NCI-H2196 (cell line): ENCODE results near the gene ZKSCAN5.
"Not testable (repeated sequence)": the region's sequence is repeated elsewhere in the genome, so short reads cannot be mapped to it uniquely, and the experiment has no call there.

Experiments used
- DNase-seq: peaks from one replicate; lab custom pipeline; 2025; ENCODE audit not compliant: unreplicated experiment; lab: John Stamatoyannopoulos, UW

Gene ZKSCAN5

DNA sequence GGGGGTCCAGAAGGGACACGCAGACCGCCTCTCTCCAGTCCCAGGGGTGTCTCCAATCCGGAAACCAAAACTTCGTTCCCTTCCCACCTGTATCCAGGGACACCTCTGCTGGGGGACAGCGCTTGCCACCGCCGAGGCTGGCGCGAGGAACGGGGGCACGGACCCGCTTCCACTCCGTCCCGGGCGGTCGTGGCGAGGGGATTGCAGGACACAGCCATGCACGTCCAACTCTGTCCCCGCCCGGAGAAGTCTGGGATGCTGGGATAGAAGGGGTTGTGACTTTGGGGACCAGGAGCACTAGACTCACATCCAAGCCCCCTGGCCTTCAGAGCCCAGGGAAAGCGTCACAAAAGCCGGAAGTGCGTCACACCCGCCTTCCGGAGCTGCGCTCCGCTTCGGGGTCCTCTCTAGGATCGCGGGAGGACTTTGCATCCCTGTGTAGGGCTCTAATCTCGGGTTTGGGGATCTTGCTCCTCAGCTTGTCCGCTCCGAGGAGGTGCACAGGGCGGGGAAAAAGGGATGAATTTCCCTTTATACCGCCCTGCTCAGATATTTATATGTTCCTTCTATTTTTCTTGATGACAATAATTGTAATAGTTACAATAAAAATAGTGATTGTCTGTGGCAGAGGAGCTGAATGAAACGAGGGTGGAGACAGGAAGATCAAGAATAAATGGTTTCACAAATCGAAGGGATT, 47.5 kb downstream of the ZKSCAN5 start, which contains the start of gene FAM200A:
Gene FAM200A, minus strand, starts transcription at position 348 of the 697 bp plus-strand sequence. CDS start 3,707 bp downstream, outside the sequence.
- peak; percentile 96 for DNase-seq

- no peak for DNase-seq
Measured at GRCh38 chr7:99553039-99553438, 48.6 kb downstream of the ZKSCAN5 start.

GRCh38 chr7:99554939-99555338, 50.5 kb downstream of the ZKSCAN5 start:
- no peak for DNase-seq

DNA sequence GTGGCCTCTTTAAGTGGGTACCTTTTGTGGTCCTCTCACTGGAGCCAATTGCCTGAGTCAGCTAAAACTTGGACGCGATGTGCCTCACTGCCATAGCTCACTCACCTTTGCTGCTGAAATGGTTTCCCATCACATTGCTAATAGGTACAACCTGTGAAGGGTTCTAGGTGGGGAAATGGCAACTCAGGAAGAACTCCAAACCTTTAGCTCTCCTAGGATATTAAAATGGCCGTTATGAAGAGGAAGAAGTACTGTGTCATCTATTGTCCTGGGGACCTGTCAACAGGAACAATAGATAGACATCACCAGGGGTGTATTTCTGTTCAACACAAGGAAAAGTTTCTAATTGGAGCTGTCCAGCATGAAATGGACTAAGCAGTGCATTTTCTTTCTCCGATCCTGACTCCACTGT, 52.7 kb downstream of the ZKSCAN5 start:
- DNase-seq = no peak

DNA sequence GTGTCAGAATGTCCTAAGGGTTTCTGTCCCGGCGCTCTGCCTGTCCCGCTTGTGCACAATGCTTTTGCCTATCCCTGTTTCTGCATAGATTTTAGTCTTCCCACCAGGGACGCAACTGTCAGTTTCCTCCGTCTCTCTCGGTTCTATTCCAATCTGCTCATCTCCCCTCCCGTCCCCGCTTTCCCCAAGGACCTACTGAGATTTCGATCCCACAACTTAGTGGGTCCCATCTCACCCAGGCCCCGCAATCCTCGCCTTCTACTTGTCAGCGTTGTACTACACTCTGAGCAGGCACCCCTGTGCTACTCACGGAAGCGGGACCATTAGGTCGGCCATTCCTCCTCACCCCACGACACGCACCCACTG, 53.5 kb downstream of the ZKSCAN5 start:
- DNase-seq = no peak

GRCh38 chr7:99558306-99559174, 54.1 kb downstream of the ZKSCAN5 start, which contains the start of gene ZNF655:
Gene ZNF655 (plus strand): TSS chr7:99558642. CDS start chr7:99560560, 1,918 bp downstream.
- peak; percentile 93 for DNase-seq

- peak; percentile 38 for DNase-seq
Measured at GRCh38 chr7:99559175-99559915, 54.9 kb downstream of the ZKSCAN5 start.

GRCh38 chr7:99560834-99561736, 56.6 kb downstream of the ZKSCAN5 start:
- DNase-seq = no peak

- no peak for DNase-seq
Measured at GRCh38 chr7:99561737-99562051, 57.2 kb downstream of the ZKSCAN5 start.

DNA sequence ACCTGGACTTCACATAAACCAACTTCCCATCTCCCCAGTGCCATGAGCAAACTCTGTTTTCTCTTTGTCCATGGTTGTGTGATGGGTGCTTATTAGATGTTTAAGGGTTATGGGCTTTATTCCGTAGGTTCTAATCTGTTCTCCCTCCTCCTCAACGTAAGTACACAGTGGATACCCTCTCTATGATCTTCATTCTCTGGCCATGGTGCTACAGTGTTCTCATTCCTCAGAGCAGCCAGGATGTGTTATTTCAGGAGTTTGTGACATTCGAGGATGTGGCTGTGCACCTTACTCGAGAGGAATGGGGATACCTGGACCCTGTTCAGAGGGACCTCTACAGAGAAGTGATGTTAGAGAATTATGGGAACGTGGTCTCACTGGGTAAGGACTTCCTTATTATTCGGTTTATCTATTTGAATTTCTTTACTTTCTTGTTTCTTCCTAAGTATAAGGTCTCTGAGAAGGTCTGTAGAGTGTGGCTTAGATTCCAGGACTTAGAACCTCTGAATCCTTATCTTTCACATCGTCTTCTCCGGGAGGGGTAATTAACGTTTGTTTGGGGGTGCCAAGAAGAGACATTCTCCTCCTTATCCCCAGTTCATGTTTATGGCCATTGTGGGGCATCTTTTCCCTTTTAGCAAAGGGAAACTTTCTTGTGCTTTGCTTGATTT, 57.8 kb downstream of the ZKSCAN5 start:
- no peak for DNase-seq

DNA sequence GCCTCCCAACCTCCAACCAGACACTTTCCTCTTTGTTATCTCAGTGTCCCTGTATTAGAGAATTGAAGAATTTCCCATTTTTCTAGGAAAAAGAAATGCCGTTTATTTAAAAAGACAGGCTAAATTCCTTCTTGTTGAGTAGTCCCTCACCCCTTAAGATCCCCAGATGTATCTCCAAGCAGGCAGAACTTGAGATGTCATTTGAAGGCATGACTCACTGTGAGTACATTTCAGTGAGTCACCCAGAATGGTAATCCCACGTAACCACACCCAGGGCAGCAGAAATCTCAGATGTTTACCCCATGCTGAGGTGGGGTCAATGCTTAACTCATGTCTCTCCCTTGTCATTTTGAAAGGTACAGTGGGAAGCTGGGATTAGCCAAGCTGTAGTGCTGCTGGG, 58.4 kb downstream of the ZKSCAN5 start:
- DNase-seq = no peak

GRCh38 chr7:99563650-99564049, 59.2 kb downstream of the ZKSCAN5 start:
- DNase-seq = no peak

DNA sequence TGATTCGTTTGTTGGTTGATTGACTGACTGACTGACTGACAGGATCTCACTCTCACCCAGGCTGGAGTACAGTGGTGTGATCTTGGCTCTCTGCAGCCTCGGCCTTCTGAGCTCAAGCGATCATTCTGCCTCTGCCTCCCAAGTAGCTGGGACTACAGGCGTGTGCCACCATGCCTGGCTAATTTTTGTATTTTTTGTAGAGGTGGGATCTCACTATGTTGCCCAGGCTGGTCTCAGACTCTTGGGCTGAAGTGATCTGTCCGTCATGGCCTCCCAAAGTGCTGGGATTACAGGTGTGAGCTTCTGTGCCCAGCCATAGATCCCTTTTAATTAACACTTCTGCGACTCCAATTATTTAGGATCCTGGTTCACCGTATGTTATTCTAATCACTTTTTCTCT, 64.3 kb downstream of the ZKSCAN5 start:
- DNase-seq = not testable (repeated sequence)

GRCh38 chr7:99571768-99572167, 67.3 kb downstream of the ZKSCAN5 start:
- DNase-seq = no peak

DNA sequence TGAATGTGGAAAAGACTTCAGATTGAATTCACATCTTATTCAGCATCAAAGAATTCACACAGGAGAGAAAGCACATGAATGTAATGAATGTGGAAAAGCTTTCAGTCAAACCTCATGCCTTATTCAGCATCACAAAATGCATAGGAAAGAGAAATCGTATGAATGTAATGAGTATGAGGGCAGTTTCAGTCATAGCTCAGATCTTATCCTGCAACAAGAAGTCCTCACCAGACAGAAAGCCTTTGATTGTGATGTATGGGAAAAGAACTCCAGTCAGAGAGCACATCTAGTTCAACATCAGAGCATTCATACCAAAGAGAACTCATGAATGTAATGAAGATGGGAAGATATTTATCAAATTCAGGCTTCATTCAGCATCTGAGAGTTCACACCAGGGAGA, 68.8 kb downstream of the ZKSCAN5 start:
- no peak for DNase-seq

DNA sequence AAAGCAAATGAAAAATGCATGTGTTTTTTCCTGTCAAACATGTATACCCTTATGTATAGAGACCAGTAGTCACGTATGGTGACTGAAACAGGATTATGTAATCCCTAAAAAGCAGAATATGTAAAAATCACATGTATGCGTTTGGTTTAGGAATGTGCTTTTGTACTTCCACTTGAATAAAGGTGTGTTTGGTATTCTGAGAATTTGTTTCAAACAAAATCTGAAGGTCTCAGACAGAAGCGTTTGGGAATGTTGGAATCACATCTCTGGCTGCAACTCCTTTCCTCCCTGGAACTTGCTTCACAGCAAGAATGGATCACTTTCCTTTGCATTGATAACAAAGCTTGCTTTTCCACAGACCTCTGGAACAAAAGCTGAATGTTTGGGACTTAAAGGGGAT, 71.8 kb downstream of the ZKSCAN5 start:
- DNase-seq = no peak

GRCh38 chr7:99579281-99579955, 75.0 kb downstream of the ZKSCAN5 start:
- DNase-seq = no peak

GRCh38 chr7:99579956-99580777, 75.7 kb downstream of the ZKSCAN5 start:
- DNase-seq = no peak
